ENCODE data around the gene N4BP2L1. TPM values are rescaled to one million over a fixed set of nuclear protein-coding genes. Genes with fewer than 3 reads are reported as not detected.

N4BP2L1 gene
- total and polyA plus RNA-seq, 8 donors, result 4.9 to 46.1 (median 15.1) TPM

DNA sequence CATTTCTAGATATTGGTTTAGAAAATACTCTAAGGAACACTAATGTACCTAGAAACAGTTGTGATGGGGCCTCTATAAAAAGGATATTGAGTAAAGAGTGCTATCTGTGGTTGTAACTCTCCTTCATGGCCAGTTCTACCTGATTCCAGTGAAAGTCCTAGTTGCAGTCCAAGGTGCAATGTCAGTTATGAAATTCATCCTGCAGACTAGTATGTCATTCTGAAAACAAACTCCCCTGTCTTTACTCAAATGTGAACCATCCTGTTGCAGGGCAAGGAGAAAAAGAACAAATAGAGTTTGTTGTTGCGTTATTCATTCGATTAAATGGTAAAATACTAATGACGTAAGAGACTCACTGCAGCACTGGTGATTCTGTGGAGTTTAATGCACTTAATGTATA is 18.3 kb upstream of the N4BP2L1 start:
- no peaks in the 10 kb centered on the region for H3K27me3 ChIP-seq
- no peaks in the 10 kb centered on the region for H3K9me3 ChIP-seq
- WGBS, 5 donors, result 92 to 97% (median 96%) methylated on average over 3 of the region's 3 CpGs
- H3K27ac ChIP-seq, result no peak overlapping the region
- H3K4me3 ChIP-seq, result no peak overlapping the region
- intact Hi-C loops (cut with DNase I; ENCODE audit: low total_unique reads), result no loop called here
- H3K36me3 ChIP-seq, result peaks cover 0 to 12% (median 2%) of the 10 kb centered on the region in 4 donors
- DNase-seq, result no peak
- no peaks in the 10 kb centered on the region for H3K4me1 ChIP-seq
- TF ChIP-seq POLR2AphosphoS5 (IDR thresholded peaks at IDR 0.05), result no peak
- TF ChIP-seq, protein P1, sequence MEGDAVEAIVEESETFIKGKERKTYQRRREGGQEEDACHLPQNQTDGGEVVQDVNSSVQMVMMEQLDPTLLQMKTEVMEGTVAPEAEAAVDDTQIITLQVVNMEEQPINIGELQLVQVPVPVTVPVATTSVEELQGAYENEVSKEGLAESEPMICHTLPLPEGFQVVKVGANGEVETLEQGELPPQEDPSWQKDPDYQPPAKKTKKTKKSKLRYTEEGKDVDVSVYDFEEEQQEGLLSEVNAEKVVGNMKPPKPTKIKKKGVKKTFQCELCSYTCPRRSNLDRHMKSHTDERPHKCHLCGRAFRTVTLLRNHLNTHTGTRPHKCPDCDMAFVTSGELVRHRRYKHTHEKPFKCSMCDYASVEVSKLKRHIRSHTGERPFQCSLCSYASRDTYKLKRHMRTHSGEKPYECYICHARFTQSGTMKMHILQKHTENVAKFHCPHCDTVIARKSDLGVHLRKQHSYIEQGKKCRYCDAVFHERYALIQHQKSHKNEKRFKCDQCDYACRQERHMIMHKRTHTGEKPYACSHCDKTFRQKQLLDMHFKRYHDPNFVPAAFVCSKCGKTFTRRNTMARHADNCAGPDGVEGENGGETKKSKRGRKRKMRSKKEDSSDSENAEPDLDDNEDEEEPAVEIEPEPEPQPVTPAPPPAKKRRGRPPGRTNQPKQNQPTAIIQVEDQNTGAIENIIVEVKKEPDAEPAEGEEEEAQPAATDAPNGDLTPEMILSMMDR (IDR thresholded peaks at IDR 0.05), result no peak

DNA sequence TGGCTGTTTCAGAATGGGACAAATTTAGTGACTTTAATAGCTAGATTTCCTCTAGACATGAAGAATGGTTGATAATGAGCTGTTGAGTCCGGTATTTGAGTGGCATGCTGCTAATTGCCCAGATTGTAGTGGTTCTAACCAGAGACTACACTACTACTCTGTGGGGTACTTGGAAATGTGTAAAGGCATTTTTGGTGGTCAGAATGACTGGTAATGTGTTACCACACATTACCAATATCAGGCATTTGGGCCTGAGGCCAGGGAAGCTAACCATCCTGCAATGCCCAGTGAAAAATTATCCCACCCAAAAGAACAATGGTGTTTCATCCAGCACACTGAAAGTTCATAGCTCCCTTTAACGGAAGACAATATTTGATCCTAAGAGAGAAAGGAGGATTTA is 17.5 kb upstream of the N4BP2L1 start:
- no peak for TF ChIP-seq POLR2AphosphoS5 (IDR thresholded peaks at IDR 0.05)
- TF ChIP-seq EP300 (IDR thresholded peaks at IDR 0.05), result no peak
- no peak for TF ChIP-seq POLR2A (IDR thresholded peaks at IDR 0.05)
- TF ChIP-seq, protein P1 (IDR thresholded peaks at IDR 0.05), result no peak
- 90 to 100% (median 93%) methylated on average over 2 of the region's 2 CpGs for WGBS, 5 donors
- intact Hi-C loops (cut with DNase I; ENCODE audit: low total_unique reads), result no loop called here
- Histone ChIP-seq H3K27me3 (no peaks in the 10 kb centered on the region), H3K27ac (no peak overlapping the region), H3K36me3 (peaks cover 0 to 14% (median 0%) of the 10 kb centered on the region in 4 donors), H3K9me3 (no peaks in the 10 kb centered on the region), H3K4me1 (no peaks in the 10 kb centered on the region), H3K4me3 (no peak overlapping the region)
- no peak for DNase-seq

DNA sequence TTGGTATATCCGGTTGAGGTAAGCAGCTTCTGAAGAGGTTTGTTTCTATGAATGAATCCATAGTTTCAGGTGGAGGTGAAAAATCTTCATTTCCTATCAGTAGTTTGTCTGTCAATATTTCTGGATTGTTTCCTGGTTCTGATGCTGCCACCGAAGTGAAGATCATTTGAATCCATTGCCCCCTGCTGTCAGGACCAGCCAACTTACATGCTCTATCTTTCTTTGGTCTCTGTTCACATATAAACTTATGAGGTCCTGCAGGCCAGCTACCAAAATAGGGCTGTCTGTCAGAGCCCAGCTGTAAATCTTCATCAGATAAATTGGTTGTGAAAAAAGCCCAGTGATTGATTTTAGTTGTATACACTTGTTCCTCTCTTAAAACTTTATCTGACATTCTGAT is 15.2 kb upstream of the N4BP2L1 start:
- H3K4me3 ChIP-seq, result no peak overlapping the region
- no peaks in the 10 kb centered on the region for H3K4me1 ChIP-seq
- no peaks in the 10 kb centered on the region for H3K27me3 ChIP-seq
- 29 to 39% (median 32%) methylated on average over 2 of the region's 2 CpGs for WGBS, 5 donors
- H3K9me3 ChIP-seq, result no peaks in the 10 kb centered on the region
- peak in 1 of 2 donors; percentile 52 for DNase-seq
- H3K36me3 ChIP-seq, result peaks cover 4 to 18% (median 9%) of the 10 kb centered on the region in 4 donors
- intact Hi-C loops (cut with DNase I; ENCODE audit: low total_unique reads), result no loop called here
- no peak overlapping the region for H3K27ac ChIP-seq
- TF ChIP-seq POLR2A (IDR thresholded peaks at IDR 0.05), result no peak
- TF ChIP-seq, protein P1 (IDR thresholded peaks at IDR 0.05), result peak in 1 of 7 experiments; percentile 15

DNA sequence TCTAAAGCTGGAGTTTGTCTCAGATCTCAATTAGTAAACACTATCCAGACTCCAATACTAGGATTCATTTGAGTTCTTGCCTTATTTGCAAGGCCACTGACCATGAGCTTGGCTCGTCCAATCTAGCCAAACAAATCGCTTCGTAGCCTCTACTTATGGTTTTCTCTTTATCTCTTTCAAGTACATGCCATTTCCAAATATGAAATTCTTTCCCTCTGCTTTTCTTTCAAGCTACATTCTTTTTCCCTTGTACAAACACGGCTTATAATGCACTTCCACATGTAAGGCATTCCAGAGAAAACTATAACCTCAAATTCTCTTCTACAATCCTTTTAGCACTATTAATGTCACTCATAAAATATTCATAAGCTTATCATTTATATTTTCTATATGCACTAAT is 10.9 kb upstream of the N4BP2L1 start:
- Histone ChIP-seq H3K9me3 (no peaks in the 10 kb centered on the region), H3K36me3 (peaks cover 4 to 22% (median 10%) of the 10 kb centered on the region in 4 donors), H3K4me1 (no peaks in the 10 kb centered on the region), H3K27me3 (no peaks in the 10 kb centered on the region), H3K27ac (no peak overlapping the region), H3K4me3 (no peak overlapping the region)
- intact Hi-C loops (cut with DNase I; ENCODE audit: low total_unique reads), result no loop called here
- TF ChIP-seq POLR2A (IDR thresholded peaks at IDR 0.05) (no peak), EP300 (IDR thresholded peaks at IDR 0.05) (no peak), POLR2AphosphoS5 (IDR thresholded peaks at IDR 0.05) (no peak)
- TF ChIP-seq, protein P1 (IDR thresholded peaks at IDR 0.05), result no peak
- DNase-seq, result no peak
- 79 to 92% (median 91%) methylated on average over 4 of the region's 4 CpGs for WGBS, 5 donors

All from stomach (tissue), 9 donors.